DND-41 (cell line): ENCODE measurements around the gene NISCH.

Experiments used
- ATAC-seq: fragments of 200-7000 bp; cut with Tn5 transposase; 3 replicates; pipeline ENCODE4 v1.9.1; 2021; ENCODE audit warnings: low read depth; ENCODE audit not compliant: insufficient read depth
- DNase-seq: peaks from one replicate; pipeline ENCODE4 v3.0.0-alpha.2; 2020
- H2AFZ ChIP-seq: 2 replicates; pipeline ENCODE4 v1.6.0; 2012; ENCODE audit warnings: low read depth, low read length
- H3K27ac ChIP-seq: 2 replicates; pipeline ENCODE4 v1.5.1; 2012; ENCODE audit warnings: low read length, inconsistent platforms
- H3K27me3 ChIP-seq: fragments of 200-600 bp; sonication (generic); 2 replicates; pipeline ENCODE4 v1.6.0; 2012; ENCODE audit warnings: low read length, mild to moderate bottlenecking, inconsistent platforms; ENCODE audit not compliant: insufficient read depth, poor library complexity
- H3K36me3 ChIP-seq: 2 replicates; pipeline ENCODE4 v1.5.1; 2012; ENCODE audit warnings: low read length, inconsistent platforms; ENCODE audit not compliant: insufficient read depth
- H3K4me1 ChIP-seq: 2 replicates; pipeline ENCODE4 v1.5.1; 2012; ENCODE audit warnings: mild to moderate bottlenecking, low read length; ENCODE audit not compliant: insufficient read depth
- H3K4me2 ChIP-seq: 2 replicates; pipeline ENCODE4 v1.6.0; 2012; ENCODE audit warnings: mild to moderate bottlenecking, moderate library complexity, low read length, inconsistent platforms; ENCODE audit not compliant: insufficient read depth
- H3K4me3 ChIP-seq, 2 experiments: fragments of 200-600 bp in 1 of 2; shearing (Covaris generic) in 1 of 2; 2 replicates each; pipeline ENCODE4 v1.5.1; 2012 to 2016; ENCODE audit warnings: inconsistent platforms in 2 of 2, low read length in 2 of 2, mild to moderate bottlenecking in 2 of 2, low read depth in 1 of 2, moderate library complexity in 1 of 2
- H3K79me2 ChIP-seq: 2 replicates; pipeline ENCODE4 v1.6.0; 2012; ENCODE audit warnings: low read length, inconsistent platforms; ENCODE audit not compliant: insufficient read depth
- H3K9ac ChIP-seq: 2 replicates; pipeline ENCODE4 v1.6.0; 2012; ENCODE audit warnings: low read depth, mild to moderate bottlenecking, inconsistent platforms, low read length, moderate library complexity
- H3K9me3 ChIP-seq: 2 replicates; pipeline ENCODE4 v1.5.1; 2012; ENCODE audit warnings: low read length, moderate library complexity, mild to moderate bottlenecking, inconsistent platforms; ENCODE audit not compliant: insufficient read depth, severe bottlenecking
- H4K20me1 ChIP-seq: 2 replicates; pipeline ENCODE4 v1.6.0; 2012; ENCODE audit warnings: low read length; ENCODE audit not compliant: insufficient read depth
- EZH2 ChIP-seq: IDR thresholded peaks from 3 replicates; pipeline ENCODE4 v1.6.1; 2012; ENCODE audit warnings: borderline replicate concordance, low read depth, mild to moderate bottlenecking, moderate library complexity, low read length, inconsistent platforms; ENCODE audit not compliant: severe bottlenecking
- TF ChIP-seq, protein P1 (sequence below): IDR thresholded peaks from 2 replicates; pipeline ENCODE4 v1.5.1; 2012; ENCODE audit warnings: borderline replicate concordance, low read length, moderate library complexity, mild to moderate bottlenecking; ENCODE audit not compliant: poor library complexity, severe bottlenecking; ENCODE audit errors: extremely low read depth

Gene NISCH

GRCh38 chr3:52533623-52534280 is 78.3 kb downstream of the NISCH start, which contains the start of gene NT5DC2:
Gene NT5DC2, minus strand, starts transcription at chr3:52533857. Its CDS starts 120 bp downstream, at chr3:52533737.
- Histone ChIP-seq H3K27ac (no peak within 1 kb of the TSS), H3K4me1 (peaks cover 28% of the 10 kb centered on the region), H4K20me1 (peaks cover 7% of the 10 kb centered on the region; the same call in 1 of the 2 replicates), H3K4me2 (no peak within 1 kb of the TSS), H3K27me3 (no peaks in the 10 kb centered on the region), H2AFZ (0 out of 2 replicates have a peak within 1 kb of the TSS, but pooled peaks have one; percentile 30), H3K9me3 (no peaks in the 10 kb centered on the region), H3K4me3 (no peak within 1 kb of the TSS), H3K9ac (no peak within 1 kb of the TSS), H3K36me3 (peaks cover 2% of the 10 kb centered on the region; the same call in 1 of the 2 replicates), H3K79me2 (peaks cover 21% of the 10 kb centered on the region)
- TF ChIP-seq, protein P1, sequence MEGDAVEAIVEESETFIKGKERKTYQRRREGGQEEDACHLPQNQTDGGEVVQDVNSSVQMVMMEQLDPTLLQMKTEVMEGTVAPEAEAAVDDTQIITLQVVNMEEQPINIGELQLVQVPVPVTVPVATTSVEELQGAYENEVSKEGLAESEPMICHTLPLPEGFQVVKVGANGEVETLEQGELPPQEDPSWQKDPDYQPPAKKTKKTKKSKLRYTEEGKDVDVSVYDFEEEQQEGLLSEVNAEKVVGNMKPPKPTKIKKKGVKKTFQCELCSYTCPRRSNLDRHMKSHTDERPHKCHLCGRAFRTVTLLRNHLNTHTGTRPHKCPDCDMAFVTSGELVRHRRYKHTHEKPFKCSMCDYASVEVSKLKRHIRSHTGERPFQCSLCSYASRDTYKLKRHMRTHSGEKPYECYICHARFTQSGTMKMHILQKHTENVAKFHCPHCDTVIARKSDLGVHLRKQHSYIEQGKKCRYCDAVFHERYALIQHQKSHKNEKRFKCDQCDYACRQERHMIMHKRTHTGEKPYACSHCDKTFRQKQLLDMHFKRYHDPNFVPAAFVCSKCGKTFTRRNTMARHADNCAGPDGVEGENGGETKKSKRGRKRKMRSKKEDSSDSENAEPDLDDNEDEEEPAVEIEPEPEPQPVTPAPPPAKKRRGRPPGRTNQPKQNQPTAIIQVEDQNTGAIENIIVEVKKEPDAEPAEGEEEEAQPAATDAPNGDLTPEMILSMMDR, result no peak
- TF ChIP-seq EZH2, result no peak
- ATAC-seq (no peak), DNase-seq (no peak)

DNA sequence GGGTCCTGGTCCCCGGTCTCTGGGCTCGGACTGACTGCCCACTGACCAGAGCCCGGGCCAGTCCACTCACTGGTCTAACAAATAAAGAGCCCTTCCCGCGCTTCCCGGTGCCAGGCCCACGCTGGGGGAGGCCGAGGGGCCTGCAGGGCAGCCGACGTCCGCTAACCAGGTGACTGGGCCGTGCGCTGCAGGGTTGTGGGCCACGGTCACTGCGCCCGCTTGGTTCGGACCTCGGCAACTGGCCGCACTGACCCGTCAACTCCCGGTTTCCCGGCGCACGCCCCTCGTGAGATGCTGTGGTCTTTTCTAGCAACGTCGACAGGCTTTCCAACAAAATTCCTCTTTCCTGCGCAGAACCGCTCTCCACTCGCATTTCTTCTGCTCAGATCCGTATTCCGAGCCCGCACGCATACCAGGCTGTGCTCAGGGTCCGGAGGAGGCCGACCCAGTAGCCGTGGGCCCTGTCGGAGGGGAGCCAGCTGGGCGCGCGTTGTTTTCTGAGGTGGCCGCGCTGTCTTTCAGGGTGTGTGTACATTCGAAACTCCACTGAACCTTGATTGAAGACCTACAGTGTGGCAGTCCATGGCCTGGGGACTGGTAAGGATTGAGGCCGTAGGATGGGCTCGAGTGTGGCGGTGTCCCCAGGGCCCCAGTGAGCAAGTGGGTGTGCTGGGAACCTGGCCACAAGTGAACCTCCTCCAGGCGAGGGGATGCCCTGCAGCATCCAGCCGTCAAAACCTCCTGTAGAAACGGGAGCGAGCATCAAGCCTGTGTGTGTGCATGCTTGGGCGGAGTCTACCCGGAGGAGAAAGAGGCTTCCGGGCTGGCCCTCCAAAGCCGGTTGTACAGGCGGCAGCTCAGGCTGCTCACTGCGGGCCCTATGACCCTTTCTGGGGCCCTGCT is 79.1 kb downstream of the NISCH start:
- peaks cover 35% of the 10 kb centered on the region for H3K4me1 ChIP-seq

DNA sequence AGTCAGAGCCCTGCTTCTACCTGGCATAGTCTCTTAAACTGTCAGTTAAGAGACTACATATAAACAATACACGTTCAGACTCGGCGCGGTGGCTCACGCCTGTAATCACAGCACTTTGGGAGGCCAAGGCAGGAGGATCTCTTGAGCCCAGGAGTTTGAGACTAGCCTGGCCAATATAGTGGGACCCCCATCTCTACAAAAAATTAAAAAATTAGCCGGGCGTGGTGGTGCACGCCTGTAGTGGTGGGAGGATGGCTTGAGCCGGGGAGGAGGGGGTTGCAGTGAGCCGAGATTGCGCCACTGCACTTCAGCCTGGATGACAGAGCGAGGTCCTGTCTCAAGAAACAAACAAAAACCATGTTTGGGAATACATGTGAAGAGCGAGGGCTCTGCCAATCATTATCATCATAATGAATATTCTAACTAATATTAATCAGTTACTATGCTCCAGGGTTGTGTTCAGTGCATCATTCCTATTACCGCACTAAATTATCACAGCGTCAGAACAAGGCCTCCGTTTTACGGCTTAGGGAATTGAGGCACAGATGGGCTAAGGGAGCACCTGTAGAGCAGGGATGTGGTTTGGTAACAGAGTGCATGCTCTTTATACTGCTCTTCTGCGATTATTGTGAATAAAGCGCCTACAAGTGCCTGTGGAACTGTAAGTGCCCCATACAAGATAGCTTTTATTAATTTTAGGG is 80.2 kb downstream of the NISCH start:
- Histone ChIP-seq H3K9me3 (no peaks in the 10 kb centered on the region), H3K4me3 (peak overlapping the region in 1 of 2 experiments; percentile 54; a peak in 3 of 4 replicates)
- TF ChIP-seq, protein P1, result no peak
- no peak for TF ChIP-seq EZH2

More for the DNA sequence above, 79.1 kb downstream of the NISCH start:
- Histone ChIP-seq H2AFZ (0 out of 2 replicates have a peak overlapping the region, but pooled peaks have one; percentile 30), H3K9ac (no peak overlapping the region), H3K27me3 (no peaks in the 10 kb centered on the region), H3K36me3 (peaks cover 3% of the 10 kb centered on the region; the same call in 1 of the 2 replicates), H3K79me2 (peaks cover 28% of the 10 kb centered on the region), H3K9me3 (no peaks in the 10 kb centered on the region), H3K4me3 (no peak overlapping the region), H3K4me2 (no peak overlapping the region), H3K27ac (no peak overlapping the region), H4K20me1 (peaks cover 7% of the 10 kb centered on the region; the same call in 1 of the 2 replicates)
- DNase-seq (no peak), ATAC-seq (no peak)
- TF ChIP-seq, protein P1, result no peak
- no peak for TF ChIP-seq EZH2

More for the DNA sequence above, 80.2 kb downstream of the NISCH start:
- H4K20me1 ChIP-seq, result peaks cover 7% of the 10 kb centered on the region; the same call in 1 of the 2 replicates
- H3K9ac ChIP-seq, result peak overlapping the region; percentile 42
- H3K27ac ChIP-seq, result peak overlapping the region; percentile 65
- H3K27me3 ChIP-seq, result no peaks in the 10 kb centered on the region
- H3K4me2 ChIP-seq, result peak overlapping the region; percentile 73
- ATAC-seq (no peak), DNase-seq (peak; percentile 22)
- H2AFZ ChIP-seq, result peak overlapping the region; percentile 77
- peaks cover 28% of the 10 kb centered on the region for H3K79me2 ChIP-seq
- H3K4me1 ChIP-seq, result peaks cover 35% of the 10 kb centered on the region
- peaks cover 4% of the 10 kb centered on the region; the same call in 1 of the 2 replicates for H3K36me3 ChIP-seq
